Measurements from ENCODE around the gene CASQ1. TPM values are rescaled to one million over a fixed set of nuclear protein-coding genes. Genes with fewer than 3 reads are reported as not detected.

Gene CASQ1
- polyA plus RNA-seq, 1 donor from 2014 or later: not detected

DNA sequence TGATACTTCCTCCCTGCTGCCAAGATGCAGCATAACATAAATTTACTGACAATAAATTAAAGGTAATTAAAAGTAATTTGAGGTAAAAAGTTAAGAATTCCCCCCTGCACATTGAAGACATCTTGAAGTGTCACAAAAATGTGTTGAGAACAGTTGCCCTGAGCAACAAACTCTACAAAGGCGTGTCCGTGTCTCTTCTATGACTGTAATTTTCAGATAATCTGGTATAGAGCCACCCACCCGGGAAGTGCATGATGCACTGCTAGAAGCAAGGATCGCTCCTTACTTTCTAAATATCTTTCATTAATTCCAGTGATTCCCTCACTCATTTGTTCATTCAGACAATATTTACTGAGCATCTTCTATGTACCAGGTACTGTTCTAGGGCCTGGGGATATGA is 11.0 kb upstream of the CASQ1 start:
- Histone ChIP-seq H3K9me2 (ENCODE audit: insufficient read depth, low read length) (no peaks in the 10 kb centered on the region), H3K27me3 (ENCODE audit: insufficient read depth, low read depth, low read length) (no peaks in the 10 kb centered on the region), H2AFZ (ENCODE audit: low read depth, low read length) (no peak overlapping the region), H3K9ac (ENCODE audit: low read length) (no peak overlapping the region), H3K4me2 (ENCODE audit: low read length) (no peak overlapping the region), H4K20me1 (ENCODE audit: insufficient read depth) (no peaks in the 10 kb centered on the region), H3F3A (ENCODE audit: insufficient read depth, low read length, poor library complexity, severe bottlenecking) (no peaks in the 10 kb centered on the region), H3K79me2 (replicated peaks; ENCODE audit: insufficient read depth, low read length) (no peaks in the 10 kb centered on the region), H3K9me3 (ENCODE audit: low read length) (no peaks in the 10 kb centered on the region), H3K27ac (ENCODE audit: low read length) (no peak overlapping the region), H3K36me3 (ENCODE audit: insufficient read depth, low read length) (no peaks in the 10 kb centered on the region), H3K4me3 (ENCODE audit: low read length) (no peak overlapping the region)
- TF ChIP-seq POLR2AphosphoS5 (IDR thresholded peaks at IDR 0.05) (no peak), MXI1 (conservative IDR thresholded peaks at IDR 0.05; ENCODE audit: poor library complexity, severe bottlenecking) (no peak), SMC3 (conservative IDR thresholded peaks at IDR 0.05; ENCODE audit: poor library complexity) (no peak), REST (IDR thresholded peaks at IDR 0.05; ENCODE audit: borderline replicate concordance) (no peak), EZH2 (IDR thresholded peaks at IDR 0.05; ENCODE audit: borderline replicate concordance, insufficient read depth, low read length, poor library complexity, severe bottlenecking) (no peak), RAD21 (conservative IDR thresholded peaks at IDR 0.05) (no peak), EP300 (conservative IDR thresholded peaks at IDR 0.05; ENCODE audit: poor library complexity, severe bottlenecking) (no peak), TAF1 (IDR thresholded peaks at IDR 0.05; ENCODE audit: low read depth) (no peak)
- TF ChIP-seq, protein P1, sequence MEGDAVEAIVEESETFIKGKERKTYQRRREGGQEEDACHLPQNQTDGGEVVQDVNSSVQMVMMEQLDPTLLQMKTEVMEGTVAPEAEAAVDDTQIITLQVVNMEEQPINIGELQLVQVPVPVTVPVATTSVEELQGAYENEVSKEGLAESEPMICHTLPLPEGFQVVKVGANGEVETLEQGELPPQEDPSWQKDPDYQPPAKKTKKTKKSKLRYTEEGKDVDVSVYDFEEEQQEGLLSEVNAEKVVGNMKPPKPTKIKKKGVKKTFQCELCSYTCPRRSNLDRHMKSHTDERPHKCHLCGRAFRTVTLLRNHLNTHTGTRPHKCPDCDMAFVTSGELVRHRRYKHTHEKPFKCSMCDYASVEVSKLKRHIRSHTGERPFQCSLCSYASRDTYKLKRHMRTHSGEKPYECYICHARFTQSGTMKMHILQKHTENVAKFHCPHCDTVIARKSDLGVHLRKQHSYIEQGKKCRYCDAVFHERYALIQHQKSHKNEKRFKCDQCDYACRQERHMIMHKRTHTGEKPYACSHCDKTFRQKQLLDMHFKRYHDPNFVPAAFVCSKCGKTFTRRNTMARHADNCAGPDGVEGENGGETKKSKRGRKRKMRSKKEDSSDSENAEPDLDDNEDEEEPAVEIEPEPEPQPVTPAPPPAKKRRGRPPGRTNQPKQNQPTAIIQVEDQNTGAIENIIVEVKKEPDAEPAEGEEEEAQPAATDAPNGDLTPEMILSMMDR (IDR thresholded peaks at IDR 0.05; ENCODE audit: poor library complexity, severe bottlenecking): no peak

GRCh38 chr1:160186246-160186645 is 4.1 kb upstream of the CASQ1 start:
- Histone ChIP-seq H3K36me3 (ENCODE audit: insufficient read depth, low read length) (no peaks in the 10 kb centered on the region), H2AFZ (ENCODE audit: low read depth, low read length) (no peak overlapping the region), H4K20me1 (ENCODE audit: insufficient read depth) (no peaks in the 10 kb centered on the region), H3K79me2 (replicated peaks; ENCODE audit: insufficient read depth, low read length) (no peaks in the 10 kb centered on the region), H3K9me2 (ENCODE audit: insufficient read depth, low read length) (no peaks in the 10 kb centered on the region), H3K9ac (ENCODE audit: low read length) (no peak overlapping the region), H3K4me3 (ENCODE audit: low read length) (no peak overlapping the region), H3K27ac (ENCODE audit: low read length) (no peak overlapping the region), H3K27me3 (ENCODE audit: insufficient read depth, low read depth, low read length) (no peaks in the 10 kb centered on the region), H3F3A (ENCODE audit: insufficient read depth, low read length, poor library complexity, severe bottlenecking) (no peaks in the 10 kb centered on the region), H3K9me3 (ENCODE audit: low read length) (no peaks in the 10 kb centered on the region), H3K4me2 (ENCODE audit: low read length) (no peak overlapping the region)
- no peak for TF ChIP-seq MXI1 (conservative IDR thresholded peaks at IDR 0.05; ENCODE audit: poor library complexity, severe bottlenecking)
- no peak for TF ChIP-seq RAD21 (conservative IDR thresholded peaks at IDR 0.05)
- no peak for TF ChIP-seq EP300 (conservative IDR thresholded peaks at IDR 0.05; ENCODE audit: poor library complexity, severe bottlenecking)
- TF ChIP-seq, protein P1 (IDR thresholded peaks at IDR 0.05; ENCODE audit: poor library complexity, severe bottlenecking): no peak
- TF ChIP-seq EZH2 (IDR thresholded peaks at IDR 0.05; ENCODE audit: borderline replicate concordance, insufficient read depth, low read length, poor library complexity, severe bottlenecking): no peak
- no peak for TF ChIP-seq POLR2AphosphoS5 (IDR thresholded peaks at IDR 0.05)
- TF ChIP-seq SMC3 (conservative IDR thresholded peaks at IDR 0.05; ENCODE audit: poor library complexity): no peak
- no peak for TF ChIP-seq REST (IDR thresholded peaks at IDR 0.05; ENCODE audit: borderline replicate concordance)
- no peak for TF ChIP-seq TAF1 (IDR thresholded peaks at IDR 0.05; ENCODE audit: low read depth)
